Neural progenitor cell (in vitro differentiated cells): Measurements from ENCODE around the gene RABGAP1. TPM values are rescaled to one million over a fixed set of nuclear protein-coding genes. Genes with fewer than 3 reads are reported as not detected.

Experiments
- DNase-seq: peaks from one replicate; pipeline ENCODE4 v3.0.0-alpha.2; 2016; ENCODE audit warnings: low spot score
- H2AFZ ChIP-seq: fragments of 200-600 bp; sonication (generic); replicated peaks from 2 replicates; pipeline ENCODE4 v1.6.1; 2016; ENCODE audit warnings: antibody characterized with exemption
- H3F3A ChIP-seq: fragments of 200-600 bp; sonication (generic); 2 replicates; pipeline ENCODE4 v1.6.1; 2016; ENCODE audit warnings: antibody characterized with exemption, low read depth
- H3K27ac ChIP-seq: fragments of 200-600 bp; sonication (generic); 2 replicates; pipeline ENCODE4 v1.5.1; 2016; ENCODE audit warnings: mild to moderate bottlenecking
- H3K27me3 ChIP-seq: fragments of 200-600 bp; sonication (generic); 2 replicates; pipeline ENCODE4 v1.6.1; 2016; ENCODE audit warnings: mild to moderate bottlenecking, moderate library complexity
- H3K36me3 ChIP-seq: fragments of 200-600 bp; sonication (generic); 2 replicates; pipeline ENCODE4 v1.5.1; 2016
- H3K4me1 ChIP-seq: fragments of 200-600 bp; sonication (generic); 2 replicates; pipeline ENCODE4 v1.6.1; 2016; ENCODE audit warnings: mixed run types
- H3K4me2 ChIP-seq: fragments of 200-600 bp; sonication (generic); 2 replicates; pipeline ENCODE4 v1.6.1; 2016
- H3K4me3 ChIP-seq: fragments of 200-600 bp; sonication (generic); 2 replicates; pipeline ENCODE4 v1.5.1; 2016
- H3K79me2 ChIP-seq: fragments of 200-600 bp; sonication (generic); 2 replicates; pipeline ENCODE4 v1.6.1; 2016; ENCODE audit warnings: low read depth
- H3K9ac ChIP-seq: fragments of 200-600 bp; sonication (generic); 2 replicates; pipeline ENCODE4 v1.6.1; 2016
- H3K9me3 ChIP-seq: fragments of 200-600 bp; sonication (generic); 2 replicates; pipeline ENCODE4 v1.5.1; 2016; ENCODE audit warnings: low read depth
- H4K20me1 ChIP-seq: fragments of 200-600 bp; sonication (generic); 2 replicates; pipeline ENCODE4 v1.6.1; 2016; ENCODE audit warnings: low read depth
- H3K27ac Mint-ChIP-seq: 3 replicates; pipeline ENCODE4 v1.8.0; 2021; ENCODE audit warnings: mixed read lengths
- H3K27me3 Mint-ChIP-seq: 2 replicates; pipeline ENCODE4 v1.8.0; 2022; ENCODE audit warnings: low read depth, mild to moderate bottlenecking, inconsistent platforms, moderate library complexity, mixed read lengths; ENCODE audit not compliant: insufficient read depth
- H3K36me3 Mint-ChIP-seq: 3 replicates; pipeline ENCODE4 v1.8.0; 2021; ENCODE audit warnings: mixed read lengths
- H3K4me1 Mint-ChIP-seq: 3 replicates; pipeline ENCODE4 v1.8.0; 2021; ENCODE audit warnings: mixed read lengths
- H3K4me3 Mint-ChIP-seq: 3 replicates; pipeline ENCODE4 v1.8.0; 2021; ENCODE audit warnings: mild to moderate bottlenecking, moderate library complexity, mixed read lengths
- H3K9me3 Mint-ChIP-seq: 3 replicates; pipeline ENCODE4 v1.8.0; 2020; ENCODE audit warnings: mixed read lengths
- CTCF ChIP-seq: fragments of 200-600 bp; sonication (generic); IDR thresholded peaks from 2 replicates; pipeline ENCODE4 v1.5.1; 2017; ENCODE audit warnings: antibody characterized with exemption, mild to moderate bottlenecking
- EZH2 ChIP-seq: fragments of 200-600 bp; sonication (generic); IDR thresholded peaks from 2 replicates; pipeline ENCODE4 v1.6.1; 2017; ENCODE audit warnings: antibody characterized with exemption, mild to moderate bottlenecking, moderate library complexity
- EZH2phosphoT487 ChIP-seq: fragments of 200-600 bp; sonication (generic); IDR thresholded peaks from 2 replicates; pipeline ENCODE4 v1.6.1; 2017; ENCODE audit warnings: antibody characterized with exemption
- total RNA-seq: library from RNA; depleted of rRNA; stranded (reverse); fragments of >200 nt; gene quantifications from 2 replicates; pipeline ENCODE4 v1.2.3, GENCODE V29; 2015; ENCODE audit warnings: low replicate concordance

RABGAP1 gene
- total RNA-seq, 1 donor from 2014 or later: 55.2 TPM

- no peaks in the 10 kb centered on the region for H3K27me3 ChIP-seq
- H3K27ac ChIP-seq: no peak overlapping the region
- no peaks in the 10 kb centered on the region for H3K9me3 ChIP-seq
- H3F3A ChIP-seq: peaks cover 3% of the 10 kb centered on the region
- H3K36me3 ChIP-seq: peaks cover 37% of the 10 kb centered on the region
- H4K20me1 ChIP-seq: no peaks in the 10 kb centered on the region
- no peak overlapping the region for H3K4me2 ChIP-seq
- Mint-ChIP-seq H3K27ac (no peak overlapping the region), H3K9me3 (no peaks in the 10 kb centered on the region), H3K27me3 (no peaks in the 10 kb centered on the region), H3K4me1 (peaks cover 13% of the 10 kb centered on the region), H3K4me3 (no peak overlapping the region), H3K36me3 (peaks cover 22% of the 10 kb centered on the region)
- no peak overlapping the region for H2AFZ ChIP-seq
- no peak overlapping the region for H3K4me3 ChIP-seq
- H3K4me1 ChIP-seq: no peaks in the 10 kb centered on the region
- no peak overlapping the region for H3K9ac ChIP-seq
- TF ChIP-seq CTCF (no peak), EZH2phosphoT487 (no peak), EZH2 (no peak)
- no peak for DNase-seq
- H3K79me2 ChIP-seq: no peaks in the 10 kb centered on the region
These were observed 57.6 kb downstream of the RABGAP1 start for GRCh38 chr9:122998448-122998847.

- Histone ChIP-seq H3K27ac (no peak overlapping the region), H3K27me3 (no peaks in the 10 kb centered on the region), H3K4me3 (no peak overlapping the region), H3K4me2 (no peak overlapping the region), H3K9me3 (no peaks in the 10 kb centered on the region), H2AFZ (no peak overlapping the region), H3K9ac (no peak overlapping the region), H3K4me1 (no peaks in the 10 kb centered on the region), H3K79me2 (no peaks in the 10 kb centered on the region), H4K20me1 (no peaks in the 10 kb centered on the region), H3F3A (peaks cover 6% of the 10 kb centered on the region), H3K36me3 (peaks cover 37% of the 10 kb centered on the region)
- Mint-ChIP-seq H3K27me3 (no peaks in the 10 kb centered on the region), H3K4me3 (no peak overlapping the region), H3K9me3 (no peaks in the 10 kb centered on the region), H3K4me1 (peaks cover 13% of the 10 kb centered on the region), H3K27ac (no peak overlapping the region), H3K36me3 (peaks cover 24% of the 10 kb centered on the region)
- DNase-seq: no peak
- TF ChIP-seq EZH2 (no peak), EZH2phosphoT487 (no peak), CTCF (no peak)
These were observed 59.7 kb downstream of the RABGAP1 start for GRCh38 chr9:123000371-123001068.

GRCh38 chr9:123002754-123003153 is 61.9 kb downstream of the RABGAP1 start:
- no peak overlapping the region for H3K9ac ChIP-seq
- no peak overlapping the region for H3K4me3 Mint-ChIP-seq
- no peaks in the 10 kb centered on the region for H3K27me3 Mint-ChIP-seq
- no peak overlapping the region for H3K4me2 ChIP-seq
- no peaks in the 10 kb centered on the region for H3K4me1 ChIP-seq
- DNase-seq: peak; percentile 13
- no peaks in the 10 kb centered on the region for H3K79me2 ChIP-seq
- no peak overlapping the region for H2AFZ ChIP-seq
- no peak overlapping the region for H3K4me3 ChIP-seq
- no peak overlapping the region for H3K27ac ChIP-seq
- H3K36me3 ChIP-seq: peaks cover 16% of the 10 kb centered on the region
- H3F3A ChIP-seq: peaks cover 5% of the 10 kb centered on the region
- no peaks in the 10 kb centered on the region for H4K20me1 ChIP-seq
- peaks cover 13% of the 10 kb centered on the region for H3K4me1 Mint-ChIP-seq
- H3K9me3 ChIP-seq: no peaks in the 10 kb centered on the region
- no peak overlapping the region for H3K27ac Mint-ChIP-seq
- TF ChIP-seq EZH2phosphoT487 (no peak), EZH2 (no peak), CTCF (no peak)
- peaks cover 20% of the 10 kb centered on the region for H3K36me3 Mint-ChIP-seq
- H3K9me3 Mint-ChIP-seq: no peaks in the 10 kb centered on the region
- H3K27me3 ChIP-seq: no peaks in the 10 kb centered on the region
